Activated T-cell treated with anti-CD3 and anti-CD28 coated beads for 48 hours (primary cell): Measurements from ENCODE around the gene APMAP.
"Not testable (repeated sequence)": the region's sequence is repeated elsewhere in the genome, so short reads cannot be mapped to it uniquely, and the experiment has no call there.

Experiments
- DNase-seq: peaks from one replicate; pipeline ENCODE4 v3.0.0-alpha.2; 2020; ENCODE audit warnings: low read depth

The APMAP gene

DNA sequence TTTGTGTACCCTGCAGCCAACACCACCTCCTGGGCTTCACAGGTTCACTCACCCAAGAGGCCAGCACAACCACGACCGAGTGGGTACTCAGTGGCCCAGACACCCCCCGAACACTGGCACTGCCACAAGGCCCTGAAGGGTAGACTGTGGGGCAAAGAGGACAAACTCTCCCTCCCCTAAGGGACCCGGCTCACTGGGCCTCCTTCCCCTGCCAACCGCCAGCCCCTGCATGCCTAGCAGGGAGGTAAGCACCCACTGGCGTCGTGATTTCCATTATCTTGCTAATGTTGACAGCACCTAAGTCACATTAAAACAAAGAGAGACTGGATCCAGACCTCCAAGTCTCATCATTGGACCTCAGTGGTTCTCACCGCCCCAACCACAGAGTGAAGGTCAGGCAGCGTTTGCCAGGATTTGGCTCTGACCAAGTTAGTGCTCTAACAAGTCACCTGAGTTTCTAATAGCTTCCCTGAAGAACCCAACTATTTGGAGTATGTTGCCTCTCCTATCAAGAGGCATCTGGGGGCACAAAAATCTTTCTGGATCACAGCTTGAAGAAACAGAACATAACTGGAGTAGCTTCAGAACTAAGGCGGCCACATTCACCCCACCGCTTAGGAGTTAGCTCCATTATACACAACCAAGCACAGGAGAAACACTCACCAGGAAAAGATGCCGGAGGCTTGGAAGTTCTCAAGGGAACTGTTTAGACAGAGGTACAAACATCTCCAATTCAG lies 14.0 kb upstream of the APMAP start:
- no peak for DNase-seq

DNA sequence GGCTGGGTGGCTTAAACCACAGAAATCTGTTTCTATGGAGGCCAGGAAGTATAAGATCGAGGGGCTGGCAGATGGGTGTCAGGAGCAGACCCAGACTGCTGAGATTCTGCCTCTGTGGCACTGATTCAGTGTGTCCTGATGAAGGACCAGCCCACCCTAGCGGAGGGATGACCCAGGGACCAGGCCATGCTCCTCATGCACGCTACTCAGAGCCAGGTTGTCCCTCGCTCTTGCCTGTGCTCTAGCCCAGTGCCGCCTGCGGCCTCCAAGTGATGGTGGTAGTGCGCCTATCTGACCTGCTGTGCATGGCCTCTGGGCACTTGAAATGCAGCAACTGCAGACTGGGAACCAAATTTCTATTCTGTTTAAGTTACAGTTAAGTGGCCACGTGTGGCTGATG lies 13.1 kb upstream of the APMAP start:
- no peak for DNase-seq

- DNase-seq, result no peak
Measured at GRCh38 chr20:25005220-25005619, 12.7 kb upstream of the APMAP start.

DNA sequence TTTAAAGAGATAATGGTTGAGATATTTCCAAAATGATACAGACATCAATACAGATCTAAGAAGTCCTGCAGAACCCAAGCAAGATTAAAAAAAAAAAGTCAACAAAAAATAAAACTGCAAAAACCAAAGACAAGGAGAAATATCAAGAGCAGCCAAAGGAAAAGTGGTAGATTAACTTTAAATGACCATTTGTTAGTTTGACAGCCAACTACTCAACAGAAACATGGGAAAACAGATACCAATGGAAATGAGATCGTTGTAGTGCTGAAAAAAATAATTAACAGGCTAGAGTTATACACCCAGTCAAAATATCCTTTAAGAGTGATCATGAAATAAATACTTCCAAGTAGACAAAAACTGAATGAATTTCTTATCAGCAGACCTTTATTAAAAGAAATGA lies 10.5 kb upstream of the APMAP start:
- DNase-seq, result no peak

GRCh38 chr20:25001323-25001722 lies 8.8 kb upstream of the APMAP start:
- not testable (repeated sequence) for DNase-seq

GRCh38 chr20:25000268-25000801 lies 7.8 kb upstream of the APMAP start:
- DNase-seq, result no peak

DNA sequence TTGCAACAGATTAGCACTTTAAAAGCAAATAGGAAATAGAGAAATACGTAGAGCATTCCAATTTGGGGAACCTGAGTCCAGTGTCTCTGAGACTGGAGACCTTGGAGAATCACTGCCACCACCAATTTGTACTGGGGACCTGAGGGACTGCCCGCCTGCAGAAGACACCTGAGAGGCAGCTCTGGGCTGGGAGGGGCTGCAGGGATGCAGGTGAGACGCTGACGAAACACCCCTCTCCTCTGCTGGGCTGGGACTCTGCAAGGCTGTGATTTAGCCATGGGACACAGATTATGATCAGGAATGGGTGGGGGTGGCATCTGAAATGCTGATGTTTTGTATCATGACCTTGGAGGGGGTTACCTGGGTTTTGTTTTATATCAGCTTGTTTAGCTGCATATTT lies 7.0 kb upstream of the APMAP start:
- DNase-seq, result no peak

- no peak for DNase-seq
Measured at GRCh38 chr20:24998631-24999445, 6.3 kb upstream of the APMAP start.

DNA sequence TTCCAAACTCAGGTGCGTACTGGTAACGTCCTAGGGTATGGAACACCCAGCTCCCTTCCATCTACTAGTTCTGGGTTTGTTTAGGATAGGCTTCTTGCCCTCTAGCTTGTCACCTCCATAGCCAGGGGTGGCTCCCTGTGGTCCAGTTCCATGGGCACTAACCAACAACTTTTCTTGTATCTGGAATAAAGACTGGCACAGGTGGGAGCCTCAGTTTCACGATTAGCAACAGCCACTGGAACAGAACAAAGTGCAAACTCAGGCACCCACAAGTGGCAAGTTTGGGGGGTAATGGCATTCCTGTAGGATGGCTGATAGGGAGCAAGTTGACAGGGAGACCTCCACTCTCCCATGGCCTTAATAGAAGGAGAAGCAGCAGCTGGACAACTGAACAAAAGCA lies 5.6 kb upstream of the APMAP start:
- DNase-seq, result no peak

- no peak for DNase-seq
Measured at GRCh38 chr20:24996449-24997377, 4.2 kb upstream of the APMAP start.

GRCh38 chr20:24995741-24996448 lies 3.3 kb upstream of the APMAP start:
- no peak for DNase-seq

GRCh38 chr20:24994470-24995368 lies 2.2 kb upstream of the APMAP start:
- peak; percentile 65 for DNase-seq

GRCh38 chr20:24994186-24994465 lies 1.6 kb upstream of the APMAP start:
- no peak for DNase-seq

DNA sequence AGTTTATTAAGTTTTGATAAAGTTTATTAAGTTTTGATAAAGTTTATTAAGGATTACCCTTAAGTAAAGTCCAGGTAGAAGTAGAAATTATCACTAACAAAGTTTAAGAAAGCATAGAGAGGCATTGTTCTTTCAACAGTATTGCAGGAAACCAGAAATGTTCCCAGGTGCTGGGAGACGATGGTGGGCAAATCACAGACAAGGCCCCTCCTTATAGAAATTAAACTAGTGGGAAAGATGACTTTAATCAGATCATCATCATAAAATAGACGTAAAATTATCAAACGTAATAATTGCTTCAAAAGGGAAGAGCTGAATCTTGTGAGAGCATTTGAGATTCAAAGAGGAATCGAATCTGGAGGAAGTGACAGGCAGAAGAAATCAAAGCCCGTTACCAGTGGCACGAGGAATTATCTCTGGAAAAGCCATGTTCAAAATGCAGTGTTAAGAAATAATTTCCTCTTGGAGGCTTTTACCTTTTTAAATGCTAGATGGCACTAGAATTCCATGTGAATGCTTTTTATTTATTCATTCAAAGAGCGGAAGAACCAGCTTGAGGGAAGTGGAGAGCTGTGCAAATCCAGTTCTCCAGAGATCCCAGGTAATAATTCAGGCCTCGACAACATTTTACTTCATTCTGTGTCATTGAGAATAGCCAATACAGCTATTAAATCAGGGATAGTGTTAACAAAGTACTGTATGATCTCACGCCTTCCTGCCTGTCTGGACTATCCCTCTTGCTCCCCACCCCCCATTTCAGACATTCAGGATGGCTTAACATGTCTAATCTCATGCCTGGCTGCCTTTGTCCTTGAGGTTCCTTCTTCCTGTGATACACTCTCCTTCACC lies 1.0 kb upstream of the APMAP start:
- DNase-seq, result no peak

- DNase-seq, result peak; percentile 5
Measured at GRCh38 chr20:24991897-24992486, 559 bp downstream of the APMAP start.

- DNase-seq, result no peak
Measured at GRCh38 chr20:24990810-24991252, 1.7 kb downstream of the APMAP start.

- DNase-seq, result no peak
Measured at GRCh38 chr20:24989162-24989561, 3.4 kb downstream of the APMAP start.

DNA sequence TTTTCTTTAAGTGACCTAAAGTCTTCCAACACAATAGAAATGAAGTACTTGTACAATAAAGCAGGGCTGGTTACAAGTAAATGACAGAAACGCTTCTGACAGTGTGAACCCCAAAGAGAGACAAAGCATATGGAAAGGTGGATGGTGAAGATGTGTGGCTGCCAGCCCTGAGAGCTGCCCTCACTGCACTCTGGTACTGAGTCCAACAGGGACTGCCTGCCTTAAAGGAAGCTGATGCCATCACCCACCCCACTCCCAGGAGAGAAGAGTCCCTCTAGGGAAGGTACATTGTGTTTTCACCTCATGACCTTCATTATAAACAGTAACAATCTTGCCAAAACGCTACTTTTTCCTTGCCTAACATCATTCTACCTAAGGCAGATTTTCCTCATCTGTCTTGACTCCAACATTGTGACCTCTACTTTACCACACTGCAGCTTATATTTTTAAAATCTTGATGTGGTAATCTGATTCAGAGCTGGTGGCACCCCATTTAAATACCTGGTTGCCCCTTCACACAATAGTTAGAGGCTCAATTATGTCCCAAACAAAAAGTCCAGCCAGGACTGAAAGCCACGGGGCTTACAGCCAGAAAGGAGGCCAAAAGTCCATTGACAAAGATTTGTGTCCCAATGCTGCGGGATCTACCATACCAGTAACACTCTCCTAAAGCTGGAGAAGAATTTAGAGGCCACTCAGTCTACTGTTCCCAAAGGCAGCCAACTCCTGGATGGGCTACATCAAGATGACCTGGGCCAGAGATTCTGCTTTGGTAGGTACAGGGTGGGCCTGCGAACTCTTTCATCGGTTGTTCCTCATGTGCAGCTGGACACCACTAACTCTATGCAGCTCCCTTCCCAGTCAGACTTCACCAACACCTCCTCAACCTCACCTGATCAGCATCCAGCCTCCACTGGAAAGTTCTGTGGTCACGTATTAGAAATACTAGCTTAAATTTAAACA lies 4.4 kb downstream of the APMAP start:
- no peak for DNase-seq
